SW 1271 (cell line): ENCODE data around the gene SHCBP1L.

Experiments used
- DNase-seq, 2 experiments: peaks; one replicate each; lab custom pipeline; 2025; lab: John Stamatoyannopoulos, UW

The SHCBP1L gene

DNA sequence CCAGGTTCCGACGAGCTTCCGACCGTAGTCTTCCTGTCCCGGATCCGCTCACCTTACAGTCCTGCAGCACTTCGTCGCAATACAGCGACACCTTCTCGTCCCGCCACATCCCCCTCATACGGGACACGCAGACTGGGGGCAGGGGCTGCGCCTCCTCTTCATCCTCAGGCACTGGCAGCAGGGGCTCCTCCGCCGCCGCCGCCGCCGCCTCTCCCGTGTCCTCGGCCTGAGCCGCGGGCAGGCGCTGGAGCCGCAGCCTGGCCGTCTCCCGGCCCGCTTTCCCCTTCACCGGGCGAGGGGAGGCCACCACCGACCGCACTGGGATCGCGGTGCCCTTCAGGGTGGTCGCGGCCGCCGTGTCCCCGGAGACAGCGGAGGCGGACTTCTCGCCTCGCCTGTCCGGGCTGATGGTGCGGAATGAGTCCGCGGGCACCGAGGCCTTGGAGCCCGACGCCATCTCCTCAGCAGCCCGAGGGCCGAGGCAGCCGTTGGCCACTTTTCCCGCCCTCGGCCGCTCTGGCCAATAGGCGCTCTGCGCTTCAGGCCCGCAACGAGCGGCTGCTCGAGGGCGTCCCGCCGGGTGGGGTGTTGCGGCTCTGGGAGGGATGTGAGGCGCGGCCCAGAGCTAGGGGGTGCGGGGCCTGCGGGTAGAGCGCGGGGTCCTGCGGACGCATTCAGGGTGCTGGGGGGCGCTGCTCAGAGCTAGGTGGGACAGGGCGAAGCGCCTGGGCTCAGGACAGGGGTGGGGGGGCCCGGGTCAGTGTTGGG, at the start of gene SHCBP1L:
SHCBP1L (minus strand) TSS at position 490 of the 768 bp plus-strand sequence; CDS start at position 457, 33 bp downstream.
- DNase-seq, result no peak

DNA sequence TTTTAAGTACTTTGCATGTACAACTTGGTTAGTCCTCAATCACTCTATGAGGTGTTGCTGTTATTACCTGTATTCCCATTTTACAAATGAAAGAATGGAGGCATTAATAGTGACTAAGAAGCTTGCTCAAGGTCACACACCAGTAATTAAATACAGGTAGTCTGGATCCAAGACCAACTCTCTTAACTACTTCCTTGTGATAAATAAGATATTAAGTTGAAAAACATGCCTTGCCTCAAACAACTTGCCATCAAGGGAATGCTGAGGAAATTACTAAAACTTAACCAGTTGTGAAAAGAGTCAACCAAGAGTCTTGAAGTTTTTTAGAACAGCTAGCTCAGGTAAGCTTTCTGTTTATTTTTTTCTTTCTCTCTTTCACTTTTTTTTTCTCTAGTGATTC, 49.3 kb upstream of the SHCBP1L start:
- DNase-seq, result no peak

DNA sequence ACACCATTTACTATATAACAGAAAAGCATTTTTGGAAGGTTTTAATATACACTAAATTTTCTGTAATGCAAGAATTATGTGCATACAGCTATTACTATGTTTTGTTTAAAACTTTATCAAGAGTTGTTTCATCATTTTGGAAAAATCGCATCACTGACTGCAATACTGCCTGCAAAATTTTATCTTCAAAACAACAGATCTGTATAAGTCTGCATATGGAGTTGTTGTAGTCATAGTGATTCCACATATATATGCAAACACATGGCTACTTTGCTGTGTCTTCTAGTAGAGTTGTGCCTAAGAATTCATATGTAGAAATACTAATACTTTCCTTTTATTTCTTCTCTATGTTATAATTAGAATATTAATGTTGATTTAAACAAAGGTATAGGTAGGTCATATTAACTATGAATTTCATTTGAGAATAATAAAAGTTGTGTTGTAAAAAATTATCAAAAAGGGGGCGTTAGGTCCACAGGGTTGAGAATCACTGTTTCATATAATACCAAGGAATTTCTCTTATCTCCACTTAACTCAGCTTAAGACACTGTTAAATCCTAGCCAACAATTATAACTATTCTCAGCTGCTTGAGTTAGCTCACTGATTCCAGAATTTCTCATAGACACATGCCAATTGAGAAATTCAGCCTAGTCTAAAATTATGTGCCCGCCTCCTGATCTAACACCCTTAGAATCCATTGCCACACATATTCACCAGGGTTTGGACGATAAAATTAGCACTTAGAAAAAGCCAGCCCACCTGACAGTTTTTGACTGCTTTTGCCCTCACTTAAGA, 47.4 kb upstream of the SHCBP1L start:
- DNase-seq, result no peak

DNA sequence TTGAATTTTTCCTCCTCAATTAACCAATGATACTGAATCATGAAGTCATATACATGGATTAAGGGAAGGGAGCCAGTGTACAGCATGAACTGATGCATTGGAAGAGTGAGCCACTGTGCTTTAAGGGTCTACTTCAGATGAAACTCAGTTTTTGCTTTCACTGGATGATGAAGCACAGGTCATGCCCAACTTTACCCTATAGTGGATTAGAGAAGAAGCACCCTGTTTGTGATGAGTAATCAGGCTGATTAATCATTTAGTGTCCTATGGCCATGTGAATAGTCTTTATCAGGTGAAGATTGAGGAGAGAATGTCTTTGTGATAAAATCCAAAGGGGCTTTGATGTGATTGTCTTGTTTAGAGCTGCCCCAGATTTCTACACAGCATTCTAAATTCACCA, 45.5 kb upstream of the SHCBP1L start:
- DNase-seq, result no peak

DNA sequence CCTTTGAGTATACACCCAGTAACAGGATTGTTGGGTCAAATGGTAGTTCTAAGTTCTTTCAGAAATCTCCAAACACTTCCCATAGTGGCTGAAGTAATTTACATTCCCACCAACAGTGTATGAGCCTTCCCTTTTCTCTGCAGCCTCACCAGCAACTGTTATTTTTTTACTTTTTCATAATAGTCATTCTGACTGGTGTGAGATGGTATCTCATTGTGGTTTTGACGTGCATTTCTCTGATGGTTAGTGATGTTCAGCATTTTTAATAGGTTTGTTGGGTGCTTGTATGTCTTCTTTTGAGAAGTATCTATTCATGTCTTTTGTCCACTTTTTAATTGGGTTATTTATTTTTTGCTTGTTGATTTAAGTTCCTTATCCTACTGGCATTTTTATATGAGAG, 43.9 kb upstream of the SHCBP1L start:
- no peak for DNase-seq

DNA sequence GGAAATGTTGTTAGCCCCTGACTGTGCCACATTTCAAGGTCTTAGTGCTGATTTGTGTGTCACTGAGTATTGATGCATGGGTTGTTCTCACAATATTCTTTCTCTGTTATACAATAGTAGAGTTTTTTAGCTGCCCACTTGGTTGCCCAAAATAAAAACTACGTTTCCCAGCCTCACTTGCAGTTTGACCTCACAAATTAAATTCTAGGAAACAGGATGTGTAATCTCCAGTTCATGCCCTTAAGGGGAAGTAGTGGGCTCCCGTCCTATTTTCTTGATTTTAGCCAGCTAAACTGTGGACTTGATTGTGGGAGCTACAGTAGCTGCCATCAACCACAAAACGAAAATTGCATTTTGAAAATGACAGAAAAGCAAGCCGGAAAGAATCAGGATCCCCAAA, 42.9 kb upstream of the SHCBP1L start:
- DNase-seq, result no peak

DNA sequence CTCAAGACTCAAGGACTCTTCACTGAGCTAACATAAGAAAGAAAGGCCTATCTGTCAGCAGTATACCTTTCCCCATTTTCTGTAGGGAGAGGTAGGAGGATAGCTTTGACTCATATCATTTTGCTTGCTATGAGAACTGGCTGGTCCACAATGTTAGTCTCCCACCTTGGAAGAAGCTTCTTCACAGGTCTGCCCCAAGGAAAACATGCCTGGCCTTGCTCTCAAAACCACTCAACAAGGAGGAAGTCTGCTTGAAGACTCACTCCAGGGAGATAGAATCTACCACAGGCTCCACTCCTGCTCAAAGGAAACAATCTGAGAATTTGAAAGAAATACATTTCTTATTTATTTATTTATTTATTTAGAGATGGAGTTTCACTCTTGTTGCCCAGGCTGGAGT, 40.8 kb upstream of the SHCBP1L start:
- DNase-seq, result no peak

DNA sequence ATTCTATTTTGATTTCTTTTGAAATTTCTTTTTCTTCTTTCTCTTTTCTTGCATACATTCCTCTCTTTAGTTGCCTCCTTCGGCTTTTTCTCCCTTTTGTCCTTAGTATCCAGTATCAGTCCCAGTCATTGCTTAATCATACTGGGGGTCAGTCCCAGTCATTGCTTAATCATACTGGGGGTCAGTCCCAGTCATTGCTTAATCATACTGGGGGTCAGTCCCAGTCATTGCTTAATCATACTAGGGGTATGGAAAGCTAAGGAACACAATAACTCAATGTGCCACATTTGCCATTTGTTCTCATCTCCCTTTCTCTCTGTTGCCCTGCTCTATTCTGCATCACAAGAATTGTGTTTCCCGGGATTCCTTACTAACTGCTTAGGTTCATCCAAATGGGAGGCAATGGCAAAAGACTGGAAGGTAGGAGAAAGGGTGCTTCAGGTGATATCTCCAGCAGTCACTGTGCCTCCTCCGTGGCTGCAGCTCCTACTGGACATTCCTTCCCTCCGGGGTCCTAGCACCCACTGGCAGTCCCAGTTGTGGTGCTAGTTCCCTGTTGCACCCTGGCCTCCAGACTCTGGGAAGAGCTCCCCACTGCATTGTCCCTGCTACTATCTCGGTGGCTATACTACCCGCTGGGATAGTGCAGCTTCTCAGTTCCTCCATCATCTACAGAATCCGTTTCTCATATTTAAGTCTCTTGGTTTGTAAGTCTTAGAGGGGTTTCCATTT, 37.6 kb upstream of the SHCBP1L start:
- DNase-seq, result no peak

DNA sequence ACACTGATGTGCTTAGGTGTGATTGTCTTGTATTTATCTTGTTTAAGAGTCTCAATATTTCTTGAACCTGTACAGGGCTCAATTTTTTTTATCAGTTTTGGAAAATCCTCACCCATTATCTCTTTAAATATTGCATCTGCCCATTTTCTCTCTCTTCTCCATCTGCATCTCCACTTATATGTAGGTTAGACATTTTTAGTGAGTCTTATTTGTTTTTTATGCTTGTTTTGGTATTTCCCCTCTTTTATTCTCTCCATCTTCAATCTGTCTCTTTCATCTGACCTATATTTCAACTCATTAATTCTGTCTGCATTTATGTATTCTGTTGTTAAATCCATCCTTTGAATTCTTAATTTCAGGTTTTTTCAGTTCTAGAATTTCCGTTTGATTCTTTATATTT, 32.9 kb upstream of the SHCBP1L start:
- DNase-seq, result no peak

DNA sequence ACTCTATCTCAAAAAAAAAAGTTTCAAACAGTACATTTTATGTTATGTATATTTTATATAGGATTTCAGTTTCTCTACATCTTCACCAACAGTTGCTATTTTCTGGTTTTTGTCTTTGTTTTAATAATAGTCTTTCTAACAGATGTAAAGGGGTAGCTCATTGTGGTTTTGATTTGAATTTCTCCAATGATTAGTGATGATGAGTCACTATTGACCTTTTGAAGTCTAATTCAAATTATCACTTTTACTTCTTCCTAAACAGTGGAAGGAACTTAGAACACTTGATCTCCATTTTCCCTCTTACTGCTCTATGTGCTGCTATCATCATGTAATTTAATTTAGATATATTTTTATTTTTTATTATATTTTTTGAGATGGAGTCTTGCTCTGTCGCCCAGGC, 31.7 kb upstream of the SHCBP1L start:
- DNase-seq, result no peak

DNA sequence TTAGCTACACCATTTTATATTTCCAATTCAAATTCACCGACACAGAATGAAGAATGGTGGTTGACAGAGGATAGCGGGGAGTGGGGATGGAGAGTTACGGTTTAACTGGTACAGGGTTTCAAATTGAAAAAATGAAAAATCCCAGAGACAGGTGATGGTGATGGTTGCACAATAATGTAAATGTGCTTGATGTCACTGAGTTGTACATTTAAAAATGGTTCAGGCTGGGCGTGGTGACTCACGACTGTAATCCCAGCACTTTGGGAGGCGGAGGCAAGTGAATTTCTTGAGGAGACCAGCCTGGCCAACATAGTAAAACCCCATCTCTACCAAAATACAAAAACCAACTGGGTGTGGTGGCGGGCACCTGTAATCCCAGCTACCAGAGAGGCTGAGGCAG, 31.2 kb upstream of the SHCBP1L start:
- no peak for DNase-seq

DNA sequence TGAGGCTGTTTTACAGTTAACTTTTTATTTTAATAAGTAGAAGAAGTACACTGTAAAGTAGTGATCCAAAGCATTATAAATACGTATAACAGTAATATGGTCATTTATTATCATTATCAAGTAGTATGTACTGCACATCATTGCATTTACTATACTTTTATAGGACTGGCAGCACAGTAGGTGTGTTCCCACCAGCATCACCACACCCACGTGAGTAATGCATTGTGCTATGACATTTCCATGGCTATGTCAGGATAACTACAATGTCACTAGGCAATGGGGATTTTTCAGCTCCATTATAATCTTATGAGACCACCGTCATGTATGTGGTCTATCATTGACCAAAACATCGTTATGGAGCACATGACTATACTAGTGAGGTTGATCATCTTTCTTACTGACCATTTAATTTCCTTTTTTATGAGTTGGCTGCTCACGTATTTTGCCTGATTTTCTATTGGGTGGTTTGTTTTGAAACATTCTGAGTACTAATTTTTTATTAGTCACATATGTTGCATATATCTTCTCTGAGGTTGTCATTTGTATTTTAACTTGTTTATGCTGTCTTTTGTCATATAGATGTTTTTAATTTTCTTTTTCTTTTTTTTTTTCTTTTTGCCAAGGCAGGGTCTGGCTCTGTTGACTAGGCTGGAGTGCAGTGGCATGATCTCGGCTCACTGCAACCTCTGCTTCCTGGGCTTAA, 25.3 kb upstream of the SHCBP1L start:
- DNase-seq, result no peak

DNA sequence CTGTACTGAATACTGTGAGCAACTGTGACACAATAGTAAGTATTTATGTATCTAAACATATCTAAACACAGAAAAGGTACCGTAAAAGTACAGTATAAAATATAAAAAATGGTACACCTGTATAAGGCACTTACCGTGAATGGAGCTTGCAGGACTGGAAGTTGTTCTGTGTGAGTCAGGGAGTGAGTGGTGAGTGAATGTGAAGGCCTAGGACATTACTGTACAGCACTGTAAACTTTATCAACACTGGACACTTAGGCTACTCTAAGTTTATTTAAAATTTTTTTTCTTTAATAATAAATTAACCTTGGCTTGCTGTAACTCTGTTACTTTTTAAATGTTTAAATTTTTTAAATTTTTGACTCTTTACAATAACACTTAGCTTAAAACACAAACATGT, 24.5 kb upstream of the SHCBP1L start:
- DNase-seq, result no peak

DNA sequence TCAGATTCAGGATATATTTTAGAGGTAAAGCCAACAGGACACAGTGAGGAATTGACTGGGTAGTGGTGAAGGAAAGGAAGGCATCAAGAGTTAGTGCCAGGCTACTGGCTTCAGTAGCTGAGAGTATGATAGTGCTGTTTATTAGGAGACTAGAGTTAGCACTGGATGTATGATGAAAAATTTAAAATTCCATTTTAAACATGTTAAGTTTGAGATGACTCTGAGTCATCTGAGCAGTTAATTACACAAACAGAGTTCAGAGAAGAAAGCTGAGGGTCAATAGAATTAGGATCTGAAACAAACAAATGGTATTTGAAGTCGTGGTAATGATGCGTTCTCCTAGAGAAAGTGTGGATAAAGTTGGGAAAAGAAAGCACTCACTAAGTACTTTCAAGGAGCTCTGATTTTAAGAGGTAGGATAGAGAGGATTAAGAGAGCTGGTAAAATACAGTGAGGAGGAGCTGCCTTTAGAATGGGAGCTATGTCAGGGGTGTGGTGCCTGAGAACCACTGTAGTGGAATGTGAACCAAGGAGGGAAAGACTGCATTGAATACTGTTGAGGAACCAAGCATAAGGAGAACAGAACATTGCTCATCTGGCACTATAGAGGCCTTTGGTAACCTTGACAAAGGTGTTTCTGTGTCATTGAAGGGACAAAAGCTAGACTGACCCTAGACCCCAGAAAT, 21.7 kb upstream of the SHCBP1L start:
- DNase-seq, result no peak

DNA sequence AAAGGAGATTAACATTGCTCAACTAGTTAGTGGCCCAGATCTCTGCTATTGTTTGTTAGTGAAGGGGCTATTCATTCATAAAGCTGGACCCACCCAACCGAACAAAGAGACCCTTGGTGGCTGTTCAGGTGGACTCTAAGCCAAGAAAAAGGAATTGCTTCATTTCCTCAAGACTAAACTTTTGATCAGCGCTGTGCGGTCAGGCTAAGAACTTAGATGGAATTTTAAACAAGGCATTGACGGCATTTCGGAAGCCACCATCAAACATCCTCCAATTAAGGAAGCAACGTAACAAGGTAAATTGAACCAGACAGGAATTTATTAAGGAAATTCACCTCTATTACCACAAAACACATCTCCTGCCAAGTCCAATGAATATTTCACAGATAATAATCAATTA, 19.9 kb upstream of the SHCBP1L start:
- no peak for DNase-seq

DNA sequence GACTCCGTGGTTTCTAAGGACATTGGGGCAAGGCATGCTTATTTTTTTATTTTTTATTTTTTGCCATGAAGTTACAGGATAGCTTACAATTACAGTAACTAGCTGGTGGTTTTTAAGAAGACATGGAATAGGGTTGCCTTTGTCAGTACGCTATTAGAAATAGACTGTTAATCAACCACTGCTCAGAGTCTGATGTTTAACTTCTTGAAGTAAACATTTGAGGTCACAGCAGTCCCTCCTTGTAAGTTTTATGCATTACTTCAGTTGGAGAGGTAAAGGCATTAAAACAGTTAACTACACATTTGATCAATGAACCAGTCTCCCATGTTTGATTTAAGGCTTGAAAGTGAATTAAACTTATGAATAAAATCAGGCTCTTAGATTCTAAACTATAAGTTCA, 19.3 kb upstream of the SHCBP1L start:
- no peak for DNase-seq

DNA sequence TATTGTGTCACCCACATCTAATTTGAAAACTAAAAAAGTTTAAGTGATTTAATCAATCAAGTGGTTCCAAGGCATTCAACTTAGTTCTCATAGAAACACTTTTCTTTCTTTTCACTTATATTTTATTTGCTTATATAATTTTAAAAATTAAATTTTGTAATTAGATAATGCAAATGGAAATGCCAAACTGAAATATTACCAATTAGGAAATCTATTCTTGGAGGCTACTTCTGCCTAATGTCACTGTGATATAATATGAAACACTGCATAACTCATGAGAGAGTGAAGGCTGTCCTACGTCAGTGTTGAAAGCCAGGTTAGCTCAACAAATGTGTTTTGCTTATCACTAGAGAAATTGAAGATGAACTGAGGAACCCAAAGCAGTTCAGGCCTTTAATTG, 18.3 kb upstream of the SHCBP1L start:
- no peak for DNase-seq

DNA sequence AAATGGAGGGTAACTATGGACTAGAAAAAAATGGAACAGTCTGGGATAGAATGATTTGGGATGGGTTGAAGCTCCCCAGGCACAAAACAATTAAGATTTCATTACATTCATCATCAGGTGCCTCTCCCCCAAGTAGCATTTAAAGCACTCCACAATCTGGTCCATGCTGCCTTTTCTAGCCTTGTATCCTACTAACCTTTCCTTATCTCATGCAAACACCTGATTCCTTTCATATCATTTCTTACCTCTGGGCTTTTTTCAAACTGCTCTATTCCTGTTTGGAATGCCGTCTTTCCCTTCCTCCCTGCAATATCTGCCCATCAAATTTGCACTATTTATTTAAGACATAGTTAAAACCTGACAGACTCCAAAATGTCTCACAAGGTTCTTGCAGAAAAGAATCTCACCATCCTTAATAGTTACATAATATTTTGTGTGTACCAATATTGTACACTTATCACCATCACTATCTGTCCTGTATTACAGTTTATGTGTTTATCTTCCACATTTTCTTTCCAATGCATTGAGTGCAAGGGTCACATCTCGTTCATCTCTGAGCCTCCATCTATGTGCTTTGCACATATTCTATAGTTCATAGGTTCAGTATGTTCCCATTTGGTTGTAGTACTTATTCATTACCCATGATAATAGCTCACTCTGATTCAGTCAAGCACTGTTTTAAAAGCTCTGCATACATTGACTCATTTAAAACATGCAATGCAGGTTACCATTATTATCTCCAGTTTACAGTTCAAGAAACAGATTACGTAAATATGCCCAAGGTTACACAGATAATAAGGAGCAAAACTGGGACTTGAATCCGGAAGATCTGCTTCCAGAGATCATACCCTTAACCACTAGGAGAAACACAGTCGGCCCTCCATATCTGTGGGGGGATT, 16.1 kb upstream of the SHCBP1L start:
- no peak for DNase-seq

DNA sequence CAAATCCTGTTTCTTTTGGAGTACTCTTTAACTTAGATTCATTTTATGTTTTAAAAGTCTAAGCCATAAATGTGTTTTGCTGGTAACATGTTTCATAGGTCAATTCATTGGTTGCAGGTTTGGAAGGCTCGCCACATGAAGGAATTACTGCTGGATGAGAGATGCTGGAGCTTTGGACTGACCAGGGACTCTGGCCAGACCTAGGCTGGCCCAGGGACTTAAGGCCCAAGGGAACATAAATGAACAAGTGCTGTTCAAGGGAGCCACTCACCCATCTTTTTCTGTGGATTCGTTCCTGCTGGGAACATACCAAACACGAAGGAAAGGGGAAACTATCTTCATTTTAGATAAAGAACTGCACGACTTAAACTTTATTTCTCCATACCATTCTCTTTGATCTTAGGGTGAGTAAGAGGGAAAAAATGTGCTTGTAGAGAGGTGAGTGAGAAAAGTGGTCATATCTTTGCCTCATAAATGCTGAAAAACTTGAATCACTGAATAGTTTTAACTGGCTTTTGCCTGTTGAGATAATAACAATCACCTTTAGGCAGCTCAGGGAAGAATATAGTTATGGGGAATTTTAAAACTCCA, 15.3 kb upstream of the SHCBP1L start:
- no peak for DNase-seq

DNA sequence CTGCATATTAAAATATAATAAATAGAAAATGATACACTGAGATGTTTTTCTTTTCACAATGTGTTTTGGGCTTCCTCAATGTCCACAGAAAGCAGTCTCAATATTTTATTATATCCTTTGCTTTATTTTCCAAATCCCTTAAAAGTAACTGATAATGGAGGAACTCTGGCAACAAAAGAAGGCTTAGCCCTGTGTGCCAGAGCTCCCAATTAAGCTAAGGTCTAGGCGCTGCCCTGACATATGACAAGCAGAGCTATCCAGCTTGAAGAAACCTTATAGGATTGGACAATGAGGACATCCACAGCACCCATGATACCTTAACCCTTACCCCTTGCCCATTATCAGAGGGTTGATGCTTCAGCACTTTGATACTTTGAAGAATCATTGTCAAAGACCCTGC, 12.9 kb upstream of the SHCBP1L start:
- no peak for DNase-seq
